B cell (primary cell): Measurements from ENCODE around the gene HECTD2. TPM values are rescaled to one million over a fixed set of nuclear protein-coding genes. Genes with fewer than 3 reads are reported as not detected.

Experiments used
- ATAC-seq: fragments of 200-7000 bp; cut with Tn5 transposase; one replicate; pipeline ENCODE4 v1.10.0; 2021; ENCODE audit warnings: low read depth, mild to moderate bottlenecking, moderate number of reproducible peaks, moderate library complexity
- CTCF ChIA-PET: fragments of 350-600 bp; sonication (Branson Sonifier 250); formaldehyde crosslinking; loops from one replicate; lab custom pipeline; 2021; ENCODE audit warnings: antibody characterized with exemption, inconsistent platforms; lab: Charles Lee
- POLR2A ChIA-PET: fragments of 350-600 bp; sonication (Branson Sonifier 250); formaldehyde crosslinking; loops from one replicate; lab custom pipeline; 2021; ENCODE audit warnings: antibody characterized with exemption; lab: Charles Lee
- DNase-seq: peaks from one replicate; pipeline ENCODE4 v3.0.0; 2013
- H2AFZ ChIP-seq: 2 replicates; pipeline ENCODE4 v1.6.1; 2012; ENCODE audit warnings: mild to moderate bottlenecking, low read depth, low read length; ENCODE audit not compliant: insufficient read depth, poor library complexity, severe bottlenecking
- H3K27ac ChIP-seq, 2 donors: 1 replicate in 1 of 2; 2 replicates in 1 of 2; pipeline ENCODE4 v1.5.1; 2012 to 2013; ENCODE audit warnings: low read length in 2 of 2, mild to moderate bottlenecking in 2 of 2, moderate library complexity in 1 of 2
- H3K27me3 ChIP-seq, 4 experiments: fragments of 200-600 bp in 1 of 4; sonication (generic) in 1 of 4; replicated peaks in 1 of 4; 1 replicate in 2 of 4; 2 replicates in 2 of 4; pipeline versions ENCODE4 v1.6.1 to v1.7.0; 2013 to 2016; ENCODE audit warnings: low read length in 3 of 4, mild to moderate bottlenecking in 2 of 4, mixed read lengths in 1 of 4, moderate library complexity in 1 of 4; ENCODE audit not compliant: insufficient read depth in 4 of 4, control insufficient read depth in 3 of 4; ENCODE audit errors: control extremely low read depth in 1 of 4
- H3K36me3 ChIP-seq, 2 experiments: replicated peaks in 1 of 2; 1 replicate in 1 of 2; 2 replicates in 1 of 2; pipeline versions ENCODE4 v1.6.1 to v1.7.1; 2013; ENCODE audit warnings: low read length in 1 of 2; ENCODE audit not compliant: insufficient read depth in 2 of 2, control insufficient read depth in 1 of 2; ENCODE audit errors: control extremely low read depth in 1 of 2, extremely low read depth in 1 of 2
- H3K4me1 ChIP-seq, 2 donors: fragments of 200-600 bp in 1 of 2; sonication (generic) in 1 of 2; 1 replicate in 1 of 2; 2 replicates in 1 of 2; pipeline versions ENCODE4 v1.5.1 to v1.6.1; 2013 to 2017; ENCODE audit warnings: low read length in 2 of 2; ENCODE audit not compliant: control insufficient read depth in 2 of 2, insufficient read depth in 2 of 2
- H3K4me2 ChIP-seq: replicated peaks from 2 replicates; pipeline ENCODE3; 2012; ENCODE audit warnings: mild to moderate bottlenecking, low read depth, low read length; ENCODE audit not compliant: poor library complexity, severe bottlenecking
- H3K4me3 ChIP-seq, 5 experiments: fragments of 200-600 bp in 1 of 5; sonication (generic) in 1 of 5; 1 replicate in 3 of 5; 2 replicates in 2 of 5; pipeline versions ENCODE4 v1.5.1 to v1.7.0; 2011 to 2016; ENCODE audit warnings: low read length in 4 of 5, mild to moderate bottlenecking in 4 of 5, low read depth in 2 of 5, control low read depth in 1 of 5, moderate library complexity in 1 of 5; ENCODE audit not compliant: insufficient read depth in 1 of 5; ENCODE audit errors: control extremely low read depth in 1 of 5, extremely low read depth in 1 of 5
- H3K79me2 ChIP-seq: fragments of 200-600 bp; sonication (generic); one replicate; pipeline ENCODE4 v1.6.0; 2016; ENCODE audit warnings: low read length; ENCODE audit not compliant: control insufficient read depth, insufficient read depth
- H3K9ac ChIP-seq: fragments of 200-600 bp; sonication (generic); 2 replicates; pipeline ENCODE4 v1.6.1; 2017; ENCODE audit warnings: mild to moderate bottlenecking, low read length, moderate library complexity
- H3K9me3 ChIP-seq, 3 donors: one replicate each; pipeline versions ENCODE4 v1.6.1 to v1.7.1; 2013; ENCODE audit warnings: low read length in 2 of 3; ENCODE audit not compliant: control insufficient read depth in 2 of 3, insufficient read depth in 1 of 3; ENCODE audit errors: control extremely low read depth in 1 of 3
- H4K20me1 ChIP-seq: 2 replicates; pipeline ENCODE4 v1.6.0; 2012; ENCODE audit warnings: mild to moderate bottlenecking, low read length; ENCODE audit not compliant: insufficient read depth, control insufficient read depth, poor library complexity, severe bottlenecking
- H3K27ac Mint-ChIP-seq: one replicate; pipeline ENCODE4 v1.8.0; 2021; ENCODE audit warnings: mixed read lengths
- H3K27me3 Mint-ChIP-seq: one replicate; pipeline ENCODE4 v1.8.0; 2021; ENCODE audit warnings: mixed read lengths
- H3K4me1 Mint-ChIP-seq: one replicate; pipeline ENCODE4 v1.8.0; 2021; ENCODE audit warnings: mixed read lengths
- H3K4me3 Mint-ChIP-seq: one replicate; pipeline ENCODE4 v1.8.0; 2021; ENCODE audit warnings: mixed read lengths
- H3K9me3 Mint-ChIP-seq: one replicate; pipeline ENCODE4 v1.8.0; 2022; ENCODE audit warnings: mixed read lengths; ENCODE audit not compliant: insufficient read depth
- CTCF ChIP-seq: fragments of 200-600 bp; IDR thresholded peaks from one replicate; pipeline ENCODE4 v1.8.0; 2022; ENCODE audit warnings: antibody characterized with exemption, mild to moderate bottlenecking
- EZH2 ChIP-seq: IDR thresholded peaks from 2 replicates; pipeline ENCODE4 v1.6.1; 2012; ENCODE audit warnings: borderline replicate concordance, low read depth, mild to moderate bottlenecking, moderate library complexity, low read length; ENCODE audit not compliant: insufficient read depth, poor library complexity, severe bottlenecking
- WGBS: methylation state at CpG from one replicate; pipeline ENCODE4 v1.1.5; 2013; ENCODE audit warnings: missing lambda C conversion rate; ENCODE audit not compliant: insufficient coverage; 5-methylcytosine and 5-hydroxymethylcytosine counted together
- intact Hi-C: fragments of 100-400 bp; cut with micrococcal nuclease; formaldehyde crosslinking; loops from one replicate; pipeline ENCODE4 v1.10.0; 2022
- polyA plus RNA-seq: library from polyadenylated mRNA; depleted of rRNA; stranded (reverse); fragments of >200 nt; gene quantifications from 2 replicates; pipeline ENCODE4 v1.2.3, GENCODE V29; 2012
- total RNA-seq, 2 donors: library from RNA; stranded (reverse); fragments of 120-200 nt in 1 of 2; gene quantifications; 1 replicate in 1 of 2; 2 replicates in 1 of 2; pipeline versions ENCODE4 v1.2.3 to v1.2.4, GENCODE V29; 2013 to 2022

The HECTD2 gene
- total and polyA plus RNA-seq, 2 donors (not counting 1 experiment from before 2014, with no cell fraction given): 2.9 to 7.9 TPM

DNA sequence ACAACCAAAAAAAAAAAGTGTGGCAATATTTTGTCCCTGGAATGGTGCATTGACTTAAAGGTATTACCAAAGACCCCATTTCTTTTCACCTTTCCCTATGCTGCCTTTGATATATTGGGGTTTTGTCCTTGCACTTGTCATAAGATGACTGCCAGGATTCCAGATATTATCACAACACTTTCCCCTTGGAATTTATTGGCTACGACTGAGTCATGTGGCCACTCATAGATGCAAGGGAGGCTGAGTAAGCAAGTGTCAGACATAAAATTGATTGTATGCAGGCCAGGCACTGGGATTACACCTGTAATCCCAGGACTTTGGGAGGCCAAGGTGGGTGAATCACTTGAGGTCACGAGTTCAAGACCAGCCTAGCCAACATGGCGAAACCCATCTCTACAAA is 139.1 kb downstream of the HECTD2 start:
- TF ChIP-seq CTCF (no peak), EZH2 (no peak)
- POLR2A ChIA-PET: no interaction called here
- H3K27me3 Mint-ChIP-seq: peaks cover 15% of the 10 kb centered on the region

DNA sequence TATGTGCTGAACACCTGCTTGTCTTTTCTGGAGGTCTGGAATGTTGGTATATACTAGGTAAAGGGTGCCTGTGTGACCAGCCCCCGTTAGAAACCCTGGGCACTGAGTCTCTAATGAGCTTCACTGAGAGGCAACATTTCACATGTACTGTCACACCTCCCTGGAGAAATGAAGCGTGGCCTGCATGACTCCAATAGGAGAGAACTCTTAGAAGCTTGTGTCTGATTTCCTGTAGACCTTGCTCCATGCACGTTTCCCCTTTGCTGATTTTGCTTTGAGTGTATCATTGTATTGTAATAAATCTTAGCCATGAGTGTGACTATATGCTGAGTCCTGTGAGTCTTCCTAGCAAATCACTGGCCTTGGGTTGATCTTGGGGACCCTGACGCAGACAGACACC is 139.9 kb downstream of the HECTD2 start:
- ChIA-PET POLR2A (no interaction called here), CTCF (no interaction called here)
- H3K4me3 Mint-ChIP-seq: no peak overlapping the region
- no peaks in the 10 kb centered on the region for H3K9me3 Mint-ChIP-seq
- no peak overlapping the region for H3K4me2 ChIP-seq
- WGBS: 77% methylated on average over 3 of the region's 4 CpGs
- no peak overlapping the region for H3K27ac Mint-ChIP-seq
- no peaks in the 10 kb centered on the region for H3K36me3 ChIP-seq
- ATAC-seq: no peak
- H3K4me3 ChIP-seq: no peak overlapping the region
- no peaks in the 10 kb centered on the region for H4K20me1 ChIP-seq
- no peak overlapping the region for H3K27ac ChIP-seq
- H3K27me3 ChIP-seq: no peaks in the 10 kb centered on the region
- no peak for DNase-seq
- intact Hi-C loops: no loop called here
- H3K27me3 Mint-ChIP-seq: peaks cover 8% of the 10 kb centered on the region
- no peak overlapping the region for H3K9ac ChIP-seq
- H3K9me3 ChIP-seq: no peaks in the 10 kb centered on the region
- no peak overlapping the region for H2AFZ ChIP-seq
- H3K4me1 ChIP-seq: no peaks in the 10 kb centered on the region
- H3K4me1 Mint-ChIP-seq: no peaks in the 10 kb centered on the region
- no peaks in the 10 kb centered on the region for H3K79me2 ChIP-seq
- TF ChIP-seq CTCF (no peak), EZH2 (no peak)

More for the DNA sequence above, 139.1 kb downstream of the HECTD2 start:
- no CpG with 5 or more reads among the region's 3 CpGs for WGBS
- CTCF ChIA-PET: no interaction called here
- intact Hi-C loops: no loop called here
- Mint-ChIP-seq H3K27ac (no peak overlapping the region), H3K9me3 (no peaks in the 10 kb centered on the region), H3K4me1 (no peaks in the 10 kb centered on the region), H3K4me3 (no peak overlapping the region)
- Histone ChIP-seq H3K4me3 (no peak overlapping the region), H3K4me2 (no peak overlapping the region), H3K27ac (no peak overlapping the region), H3K4me1 (no peaks in the 10 kb centered on the region), H4K20me1 (no peaks in the 10 kb centered on the region), H2AFZ (no peak overlapping the region), H3K9ac (no peak overlapping the region), H3K27me3 (no peaks in the 10 kb centered on the region), H3K79me2 (no peaks in the 10 kb centered on the region), H3K9me3 (no peaks in the 10 kb centered on the region), H3K36me3 (no peaks in the 10 kb centered on the region)
- no peak for DNase-seq
- no peak for ATAC-seq
